ENCODE data around the gene AQP1. TPM values are rescaled to one million over a fixed set of nuclear protein-coding genes. Genes with fewer than 3 reads are reported as not detected.

AQP1 gene
- total RNA-seq, 4 donors from 2014 or later: 48.7 to 231 (median 134) TPM

DNA sequence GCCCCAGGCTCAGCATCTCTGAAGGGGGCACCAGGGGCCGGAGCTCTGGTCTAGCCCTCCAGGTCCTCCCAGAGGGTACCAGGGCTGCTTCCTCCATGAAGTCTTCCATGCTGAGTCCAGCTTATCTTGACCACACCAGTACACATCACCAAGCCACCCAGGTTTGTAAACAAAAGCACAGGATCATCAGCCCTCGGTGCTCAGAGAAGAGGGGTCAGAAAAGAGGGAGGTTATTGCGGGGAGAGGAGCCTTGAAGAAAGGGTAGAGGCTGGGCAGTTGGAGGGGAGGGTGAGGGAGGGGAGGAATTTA lies 23.9 kb downstream of the AQP1 start:
- peaks cover 0 to 5% of the 10 kb centered on the region in 2 donors for H3K4me1 ChIP-seq
- H3K9me3 ChIP-seq: no peaks in the 10 kb centered on the region
- intact Hi-C loops (cut with DNase I): no loop called here
- H3K36me3 ChIP-seq: no peaks in the 10 kb centered on the region
- TF ChIP-seq POLR2A (IDR thresholded peaks at IDR 0.05) (no peak), CTCF (IDR thresholded peaks at IDR 0.05) (no peak)
- H3K27ac ChIP-seq: no peak overlapping the region
- 67 to 88% methylated on average over 2 to 3 of the region's 3 CpGs for WGBS, 2 donors
- H3K4me3 ChIP-seq (replicated peaks in 1 of 3): no peak overlapping the region
- DNase-seq: no peak
- H3K27me3 ChIP-seq: no peaks in the 10 kb centered on the region

DNA sequence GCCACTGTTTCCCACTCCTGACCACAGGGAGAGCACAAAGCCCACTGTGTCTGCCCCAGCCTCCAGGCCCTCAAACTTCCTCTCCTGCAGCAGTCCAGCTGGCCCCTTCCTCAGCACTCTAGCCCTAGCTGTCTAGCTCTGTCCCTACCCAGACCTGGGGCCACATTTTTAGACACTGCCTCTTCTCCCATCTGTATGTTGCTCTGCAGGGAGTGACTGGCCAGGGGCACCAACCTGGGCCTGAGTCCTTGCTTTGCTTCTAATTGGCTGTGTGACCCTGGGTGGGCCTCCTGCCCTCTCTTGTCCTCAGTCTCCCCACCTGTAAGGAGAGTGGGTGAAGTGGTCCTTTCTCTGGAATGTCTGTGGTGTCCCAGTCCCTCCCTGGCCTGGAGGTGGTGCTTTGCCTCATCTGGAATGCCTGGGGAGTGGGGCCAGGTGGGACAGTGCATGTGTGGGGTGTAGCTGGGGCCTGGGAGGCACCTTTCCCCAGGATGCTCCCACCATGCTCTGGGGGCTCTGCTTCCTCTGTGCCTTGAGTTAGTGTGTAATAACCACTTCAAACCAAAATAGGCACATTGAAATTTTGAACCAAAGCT lies 25.1 kb downstream of the AQP1 start:
- H3K36me3 ChIP-seq: no peaks in the 10 kb centered on the region
- H3K4me1 ChIP-seq: peaks cover 0 to 5% of the 10 kb centered on the region in 2 donors
- no peaks in the 10 kb centered on the region for H3K9me3 ChIP-seq
- no peak for TF ChIP-seq POLR2A (IDR thresholded peaks at IDR 0.05)
- no peak for TF ChIP-seq CTCF (IDR thresholded peaks at IDR 0.05)
- H3K27ac ChIP-seq: no peak overlapping the region
- intact Hi-C loops (cut with DNase I): no loop called here
- no peak for DNase-seq
- no peaks in the 10 kb centered on the region for H3K27me3 ChIP-seq
- no peak overlapping the region for H3K4me3 ChIP-seq (replicated peaks in 1 of 3)

DNA sequence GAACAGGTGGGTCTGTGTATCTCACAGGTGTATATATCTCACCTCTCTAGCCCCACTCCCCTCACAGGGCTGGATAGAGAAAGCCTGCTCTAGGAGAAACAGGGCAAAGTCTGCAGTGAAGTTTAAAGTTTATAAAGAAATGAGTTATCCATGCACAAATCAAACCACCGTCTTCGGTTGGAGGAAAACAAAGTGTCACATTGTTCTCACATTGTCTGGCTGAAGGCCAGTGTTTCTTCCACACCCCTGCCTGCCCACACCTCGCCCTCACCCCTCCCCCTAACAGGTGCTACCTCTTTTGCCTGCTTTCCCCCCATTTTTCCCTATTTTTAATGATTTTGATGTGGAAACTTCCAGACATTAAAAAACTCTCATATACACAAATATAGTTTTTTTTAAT lies 25.8 kb downstream of the AQP1 start:
- intact Hi-C loops (cut with DNase I): no loop called here

GRCh38 chr7:30938435-30939316 lies 27.0 kb downstream of the AQP1 start:
- intact Hi-C loops (cut with DNase I): no loop called here
- WGBS, 2 donors: 12 to 20% methylated on average over 7 to 16 of the region's 25 CpGs
- Histone ChIP-seq H3K27me3 (no peaks in the 10 kb centered on the region), H3K27ac (no peak overlapping the region), H3K9me3 (no peaks in the 10 kb centered on the region), H3K4me3 (replicated peaks in 1 of 3) (no peak overlapping the region), H3K36me3 (no peaks in the 10 kb centered on the region), H3K4me1 (peaks cover 0 to 5% of the 10 kb centered on the region in 2 donors)
- DNase-seq: peak; percentile 79 to 85
- TF ChIP-seq CTCF (IDR thresholded peaks at IDR 0.05): peak; percentile 71 to 98 (median 84)
- no peak for TF ChIP-seq POLR2A (IDR thresholded peaks at IDR 0.05)

More for the DNA sequence above, 25.8 kb downstream of the AQP1 start:
- TF ChIP-seq POLR2A (IDR thresholded peaks at IDR 0.05) (no peak), CTCF (IDR thresholded peaks at IDR 0.05) (no peak)
- DNase-seq: no peak
- Histone ChIP-seq H3K9me3 (no peaks in the 10 kb centered on the region), H3K4me3 (replicated peaks in 1 of 3) (no peak overlapping the region), H3K27ac (no peak overlapping the region), H3K36me3 (no peaks in the 10 kb centered on the region), H3K27me3 (no peaks in the 10 kb centered on the region), H3K4me1 (peaks cover 0 to 5% of the 10 kb centered on the region in 2 donors)
- WGBS, 2 donors: 52 to 54% methylated on average over 3 of the region's 3 CpGs

All from thyroid gland (tissue), 4 donors.